HG02571 (cell line): Measurements from ENCODE around the gene BHLHE41.

Experiments
- ATAC-seq: cut with Tn5 transposase; IDR thresholded peaks from one replicate; pipeline ENCODE4 v1.9.1; 2021; ENCODE audit warnings: mild to moderate bottlenecking, moderate library complexity; ENCODE audit not compliant: unreplicated experiment

Gene BHLHE41

GRCh38 chr12:26135010-26135420 lies 10.2 kb upstream of the BHLHE41 start:
- ATAC-seq = no peak

GRCh38 chr12:26134540-26134939 lies 9.7 kb upstream of the BHLHE41 start:
- no peak for ATAC-seq

GRCh38 chr12:26133521-26133920 lies 8.7 kb upstream of the BHLHE41 start:
- no peak for ATAC-seq

- ATAC-seq = no peak
Measured at GRCh38 chr12:26132866-26133265, 8.0 kb upstream of the BHLHE41 start.

- ATAC-seq = no peak
Measured at GRCh38 chr12:26131936-26132335, 7.1 kb upstream of the BHLHE41 start.

- ATAC-seq = no peak
Measured at GRCh38 chr12:26130728-26131127, 5.9 kb upstream of the BHLHE41 start.

GRCh38 chr12:26128168-26128567 lies 3.3 kb upstream of the BHLHE41 start:
- ATAC-seq = no peak

- ATAC-seq = no peak
Measured at GRCh38 chr12:26127404-26127803, 2.6 kb upstream of the BHLHE41 start.

GRCh38 chr12:26126340-26127284 lies 1.8 kb upstream of the BHLHE41 start:
- ATAC-seq = peak; percentile 35

- ATAC-seq = peak; percentile 35
Measured at GRCh38 chr12:26125400-26126339, 833 bp upstream of the BHLHE41 start.

- no peak for ATAC-seq
Measured at GRCh38 chr12:26123482-26123980, 1.3 kb downstream of the BHLHE41 start.

- peak; percentile 18 for ATAC-seq
Measured at GRCh38 chr12:26122681-26123481, 2.0 kb downstream of the BHLHE41 start.

GRCh38 chr12:26122061-26122680 lies 2.7 kb downstream of the BHLHE41 start:
- peak; percentile 24 for ATAC-seq

- no peak for ATAC-seq
Measured at GRCh38 chr12:26121323-26122060, 3.3 kb downstream of the BHLHE41 start.

GRCh38 chr12:26120561-26121274 lies 4.1 kb downstream of the BHLHE41 start:
- no peak for ATAC-seq

GRCh38 chr12:26119391-26119989 lies 5.3 kb downstream of the BHLHE41 start:
- ATAC-seq = no peak

- no peak for ATAC-seq
Measured at GRCh38 chr12:26118308-26118707, 6.5 kb downstream of the BHLHE41 start.
